Liver (tissue), 9 donors: ENCODE results near the gene MAPK6. TPM values are rescaled to one million over a fixed set of nuclear protein-coding genes. Genes with fewer than 3 reads are reported as not detected.
"Not testable (repeated sequence)": the region's sequence is repeated elsewhere in the genome, so short reads cannot be mapped to it uniquely, and the experiment has no call there.

Source experiments
- DNase-seq: peaks from one replicate; pipeline ENCODE4 v3.0.0-alpha.2; 2017; ENCODE audit warnings: low spot score
- H3K27ac ChIP-seq, 2 donors: one replicate each; pipeline ENCODE4 v1.7.0; 2013; ENCODE audit warnings: inconsistent platforms in 2 of 2, low read length in 2 of 2, control low read depth in 1 of 2, low read depth in 1 of 2, mild to moderate bottlenecking in 1 of 2
- H3K27me3 ChIP-seq, 4 donors: one replicate each; pipeline versions ENCODE4 v1.6.1 to v1.7.0; 2013; ENCODE audit warnings: low read length in 3 of 4, inconsistent platforms in 1 of 4, mild to moderate bottlenecking in 1 of 4, moderate library complexity in 1 of 4; ENCODE audit not compliant: control insufficient read depth in 4 of 4, insufficient read depth in 4 of 4
- H3K36me3 ChIP-seq, 4 donors: one replicate each; pipeline versions ENCODE4 v1.6.1 to v1.7.0; 2013; ENCODE audit warnings: low read length in 3 of 4, mild to moderate bottlenecking in 3 of 4, low read depth in 1 of 4, moderate library complexity in 1 of 4; ENCODE audit not compliant: control insufficient read depth in 4 of 4, insufficient read depth in 3 of 4
- H3K4me1 ChIP-seq, 4 donors: one replicate each; pipeline versions ENCODE4 v1.6.1 to v1.7.0; 2013; ENCODE audit warnings: low read length in 3 of 4, mild to moderate bottlenecking in 3 of 4, moderate library complexity in 1 of 4; ENCODE audit not compliant: control insufficient read depth in 4 of 4, insufficient read depth in 4 of 4
- H3K4me3 ChIP-seq, 3 donors: one replicate each; pipeline versions ENCODE4 v1.6.1 to v1.7.0; 2013; ENCODE audit warnings: low read length in 3 of 3, control low read depth in 1 of 3, low read depth in 1 of 3, mild to moderate bottlenecking in 1 of 3
- H3K9ac ChIP-seq, 2 donors: one replicate each; pipeline ENCODE4 v1.7.0; 2013; ENCODE audit warnings: low read length in 2 of 2, mild to moderate bottlenecking in 2 of 2, moderate library complexity in 2 of 2, control low read depth in 1 of 2, low read depth in 1 of 2
- H3K9me3 ChIP-seq, 4 donors: one replicate each; pipeline versions ENCODE4 v1.6.1 to v1.7.0; 2013; ENCODE audit warnings: low read length in 3 of 4; ENCODE audit not compliant: control insufficient read depth in 4 of 4
- CTCF ChIP-seq: fragments of 150-350 bp; IDR thresholded peaks from 2 replicates; pipeline ENCODE4 v1.5.1; 2017; ENCODE audit warnings: improper control_type of control experiment, low read depth, low read length; ENCODE audit not compliant: missing input control
- EGR1 ChIP-seq, 2 donors: IDR thresholded peaks; 2 replicates each; pipeline ENCODE4 v1.6.1; 2016 to 2018; ENCODE audit warnings: antibody characterized with exemption in 2 of 2, low read depth in 2 of 2
- FOXA1 ChIP-seq: IDR thresholded peaks from 2 replicates; pipeline ENCODE4 v1.6.1; 2016; ENCODE audit warnings: antibody characterized with exemption
- GABPA ChIP-seq, 2 donors: IDR thresholded peaks in 1 of 2; conservative IDR thresholded peaks in 1 of 2; 2 replicates each; pipeline ENCODE4 v1.6.1; 2016; ENCODE audit warnings: antibody characterized with exemption in 2 of 2, mild to moderate bottlenecking in 1 of 2, moderate library complexity in 1 of 2
- HNF4A ChIP-seq, 2 donors: conservative IDR thresholded peaks; 2 replicates each; pipeline ENCODE4 v1.6.1; 2016; ENCODE audit warnings: antibody characterized with exemption in 2 of 2, mild to moderate bottlenecking in 2 of 2
- HNF4G ChIP-seq: IDR thresholded peaks from 2 replicates; pipeline ENCODE4 v1.6.1; 2016; ENCODE audit warnings: antibody characterized with exemption
- JUND ChIP-seq, 2 donors: IDR thresholded peaks; 2 replicates each; pipeline ENCODE4 v1.6.1; 2016; ENCODE audit warnings: antibody characterized with exemption in 2 of 2
- MAX ChIP-seq: IDR thresholded peaks from 2 replicates; pipeline ENCODE4 v1.6.1; 2016; ENCODE audit warnings: antibody characterized with exemption
- RAD21 ChIP-seq, 2 donors: IDR thresholded peaks; 2 replicates each; pipeline ENCODE4 v1.6.1; 2016; ENCODE audit warnings: antibody characterized with exemption in 2 of 2, mild to moderate bottlenecking in 2 of 2
- REST ChIP-seq: IDR thresholded peaks from 2 replicates; pipeline ENCODE4 v1.6.1; 2016; ENCODE audit warnings: antibody characterized with exemption, mild to moderate bottlenecking
- RXRA ChIP-seq, 2 donors: IDR thresholded peaks; 2 replicates each; pipeline ENCODE4 v1.6.1; 2017 to 2018; ENCODE audit warnings: antibody characterized with exemption in 2 of 2, mild to moderate bottlenecking in 1 of 2
- SP1 ChIP-seq: IDR thresholded peaks from 2 replicates; pipeline ENCODE4 v1.6.1; 2018; ENCODE audit warnings: antibody characterized with exemption, mild to moderate bottlenecking
- TAF1 ChIP-seq: conservative IDR thresholded peaks from 2 replicates; pipeline ENCODE4 v1.6.1; 2016; ENCODE audit warnings: antibody characterized with exemption, mild to moderate bottlenecking
- YY1 ChIP-seq: IDR thresholded peaks from 2 replicates; pipeline ENCODE4 v1.6.1; 2016; ENCODE audit warnings: antibody characterized with exemption, mild to moderate bottlenecking
- ZBTB33 ChIP-seq: IDR thresholded peaks from 2 replicates; pipeline ENCODE4 v1.6.1; 2016; ENCODE audit warnings: antibody characterized with exemption
- WGBS: extraction: QIAGEN DNeasy Blood & Tissue Kit; methylation state at CpG from one replicate; pipeline ENCODE4 v1.1.7; 2013; 5-methylcytosine and 5-hydroxymethylcytosine counted together
- polyA plus RNA-seq, 2 donors: library from polyadenylated mRNA; stranded (reverse) in 1 of 2; unstranded in 1 of 2; fragments of 200-250 nt in 1 of 2; fragments of >200 nt in 1 of 2; fragmentation: Nextera tagmentation in 1 of 2; extraction: Ambion mirVana in 1 of 2; gene quantifications; one replicate each; pipeline versions ENCODE4 v1.2.1 to v1.2.3, GENCODE V29; 2013 to 2015
- total RNA-seq, 2 donors: library from RNA; depleted of rRNA; stranded (reverse); fragments of >200 nt; gene quantifications; one replicate each; pipeline ENCODE4 v1.2.3, GENCODE V29; 2014
- donor health status: healthy.
- donor health status: healthy.
- donor health status: healthy.
- donor health status: healthy.
- donor health status: healthy.

The MAPK6 gene
- total and polyA plus RNA-seq, 4 donors, result 9.7 to 47.8 (median 32.1) TPM

- Histone ChIP-seq H3K9ac (no peak overlapping the region), H3K4me3 (no peak overlapping the region), H3K9me3 (peaks cover 0 to 11% (median 3%) of the 10 kb centered on the region in 4 donors), H3K27ac (no peak overlapping the region), H3K27me3 (no peaks in the 10 kb centered on the region), H3K4me1 (peaks cover 0 to 16% (median 11%) of the 10 kb centered on the region in 4 donors), H3K36me3 (no peaks in the 10 kb centered on the region)
- WGBS, result 92% methylated on average over 5 of the region's 5 CpGs
- TF ChIP-seq GABPA (IDR thresholded peaks at IDR 0.05 in 1 of 2, conservative IDR thresholded peaks at IDR 0.05 in 1 of 2), result no peak
- no peak for TF ChIP-seq HNF4A (conservative IDR thresholded peaks at IDR 0.05)
- TF ChIP-seq CTCF, result no peak
- TF ChIP-seq YY1, result no peak
- no peak for TF ChIP-seq TAF1
- TF ChIP-seq JUND (IDR thresholded peaks at IDR 0.05), result no peak
- no peak for TF ChIP-seq ZBTB33
- TF ChIP-seq REST, result no peak
- no peak for TF ChIP-seq EGR1 (IDR thresholded peaks at IDR 0.05; ENCODE audit: low read depth in 2 of 2)
- TF ChIP-seq SP1, result no peak
- no peak for TF ChIP-seq HNF4G
- TF ChIP-seq FOXA1, result no peak
- TF ChIP-seq MAX, result no peak
- TF ChIP-seq RXRA (IDR thresholded peaks at IDR 0.05), result no peak
- no peak for TF ChIP-seq RAD21 (IDR thresholded peaks at IDR 0.05)
- DNase-seq, result no peak
These were observed 63.4 kb downstream of the MAPK6 start for GRCh38 chr15:52082197-52083036.

GRCh38 chr15:52083037-52083359, 64.0 kb downstream of the MAPK6 start:
- Histone ChIP-seq H3K9me3 (peaks cover 0 to 11% (median 3%) of the 10 kb centered on the region in 4 donors), H3K4me1 (peaks cover 0 to 13% (median 7%) of the 10 kb centered on the region in 4 donors)
- not testable (repeated sequence) for H3K27me3 ChIP-seq, H3K4me3 ChIP-seq, DNase-seq, H3K9ac ChIP-seq, H3K36me3 ChIP-seq, H3K27ac ChIP-seq
- 94% methylated on average over 1 of the region's 1 CpG for WGBS
